Urinary bladder (tissue), 4 donors: ENCODE results near the gene CARD6. TPM values are rescaled to one million over a fixed set of nuclear protein-coding genes. Genes with fewer than 3 reads are reported as not detected.
"Not testable (repeated sequence)": the region's sequence is repeated elsewhere in the genome, so short reads cannot be mapped to it uniquely, and the experiment has no call there.

ENCODE experiments used
- DNase-seq: peaks from one replicate; pipeline ENCODE4 v3.0.0-alpha.2; 2015; ENCODE audit errors: extremely low spot score
- H3K27ac ChIP-seq: one replicate; pipeline ENCODE4 v1.5.1; 2013; ENCODE audit warnings: low read depth, mild to moderate bottlenecking, moderate library complexity
- H3K36me3 ChIP-seq: one replicate; pipeline ENCODE4 v1.6.1; 2013; ENCODE audit warnings: mild to moderate bottlenecking, moderate library complexity; ENCODE audit not compliant: insufficient read depth
- H3K4me1 ChIP-seq: one replicate; pipeline ENCODE4 v1.6.1; 2013; ENCODE audit warnings: mild to moderate bottlenecking, moderate library complexity; ENCODE audit not compliant: insufficient read depth
- H3K4me3 ChIP-seq: one replicate; pipeline ENCODE4 v1.5.1; 2013; ENCODE audit warnings: low read depth, low read length
- WGBS: extraction: QIAGEN DNeasy Blood & Tissue Kit; methylation state at CpG from one replicate; pipeline ENCODE4 v1.1.7; 2013; 5-methylcytosine and 5-hydroxymethylcytosine counted together
- polyA plus RNA-seq: library from polyadenylated mRNA; stranded (reverse); fragments of 200-250 nt; gene quantifications from one replicate; pipeline ENCODE4 v1.2.3, GENCODE V29; 2013
- total RNA-seq: library from RNA; depleted of rRNA; stranded (reverse); fragments of >200 nt; gene quantifications from one replicate; pipeline ENCODE4 v1.2.3, GENCODE V29; 2014
- donor health status: healthy with polysubstance abuse.
- donor health status: healthy.

CARD6 gene
- total and polyA plus RNA-seq, 2 donors: 5.9 to 6.0 TPM

DNA sequence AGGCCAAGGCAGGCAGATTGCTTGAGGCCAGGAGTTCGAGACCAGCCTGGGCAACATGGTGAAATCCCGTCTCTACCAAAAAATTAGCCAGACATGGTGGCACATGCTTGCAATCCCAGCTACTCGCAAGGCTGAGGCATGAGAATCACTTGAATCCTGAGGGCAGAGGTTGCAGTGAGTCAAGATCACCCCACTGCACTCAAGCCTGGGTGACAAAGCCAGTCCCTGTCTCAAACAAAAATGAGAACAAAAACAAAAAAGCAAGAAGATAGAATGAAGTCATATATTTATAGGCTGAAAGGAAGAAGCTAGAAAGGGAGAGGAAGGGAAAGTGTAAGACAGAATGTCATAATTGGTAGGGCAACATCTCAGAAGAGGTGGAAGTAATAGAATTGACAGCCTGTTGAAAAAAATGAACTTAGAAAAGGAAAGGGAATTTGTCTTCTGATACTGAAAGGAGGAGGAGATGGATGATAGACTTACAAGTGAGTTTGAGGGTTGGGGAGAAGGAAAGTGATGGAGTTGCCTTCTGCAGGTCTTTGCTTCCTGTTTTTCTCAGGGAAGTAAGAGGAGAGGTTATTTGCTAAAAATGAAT lies 32.2 kb downstream of the CARD6 start:
- 93% methylated on average over 3 of the region's 3 CpGs for WGBS
- no peak overlapping the region for H3K4me3 ChIP-seq
- H3K36me3 ChIP-seq: no peaks in the 10 kb centered on the region
- H3K27ac ChIP-seq: no peak overlapping the region
- no peak for DNase-seq
- no peaks in the 10 kb centered on the region for H3K4me1 ChIP-seq

GRCh38 chr5:40875958-40876357 lies 34.8 kb downstream of the CARD6 start:
- DNase-seq: no peak
- Histone ChIP-seq H3K36me3 (no peaks in the 10 kb centered on the region), H3K4me3 (no peak overlapping the region), H3K27ac (no peak overlapping the region), H3K4me1 (no peaks in the 10 kb centered on the region)
- 69% methylated on average over 3 of the region's 3 CpGs for WGBS

- H3K36me3 ChIP-seq: no peaks in the 10 kb centered on the region
- no peak overlapping the region for H3K27ac ChIP-seq
- DNase-seq: no peak
- WGBS: 90% methylated on average over 6 of the region's 6 CpGs
- no peaks in the 10 kb centered on the region for H3K4me1 ChIP-seq
- H3K4me3 ChIP-seq: no peak overlapping the region
These were observed 36.3 kb downstream of the CARD6 start for GRCh38 chr5:40877371-40877988.

GRCh38 chr5:40879163-40879942 lies 38.2 kb downstream of the CARD6 start:
- WGBS: 31% methylated on average over 10 of the region's 10 CpGs
- Histone ChIP-seq H3K4me1 (no peaks in the 10 kb centered on the region), H3K36me3 (no peaks in the 10 kb centered on the region), H3K27ac (no peak overlapping the region), H3K4me3 (no peak overlapping the region)
- no peak for DNase-seq

GRCh38 chr5:40882291-40882690 lies 41.1 kb downstream of the CARD6 start:
- WGBS: 91% methylated on average over 4 of the region's 4 CpGs
- no peak overlapping the region for H3K27ac ChIP-seq
- no peaks in the 10 kb centered on the region for H3K36me3 ChIP-seq
- DNase-seq: no peak
- no peaks in the 10 kb centered on the region for H3K4me1 ChIP-seq
- no peak overlapping the region for H3K4me3 ChIP-seq

DNA sequence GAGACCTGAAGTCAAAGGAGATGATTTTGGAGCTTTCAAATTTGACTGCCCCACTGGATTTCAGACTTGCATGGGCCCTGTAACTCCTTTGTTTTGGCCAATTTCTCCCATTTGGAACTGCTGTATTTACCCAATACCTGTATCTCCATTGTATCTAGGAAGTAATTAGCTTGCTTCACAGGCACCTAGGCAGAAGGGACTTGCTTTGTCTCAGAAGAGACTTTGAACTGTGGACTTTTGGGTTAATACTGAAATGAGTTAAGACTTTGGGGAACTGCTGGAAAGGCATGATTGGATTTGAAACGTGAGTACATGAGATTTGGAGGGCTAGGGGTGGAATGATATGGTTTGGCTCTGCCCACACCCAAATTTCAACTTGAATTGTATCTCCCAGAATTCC lies 41.9 kb downstream of the CARD6 start:
- not testable (repeated sequence) for H3K27ac ChIP-seq, H3K4me1 ChIP-seq, DNase-seq, H3K4me3 ChIP-seq, H3K36me3 ChIP-seq
- 33% methylated on average over 1 of the region's 1 CpG for WGBS

DNA sequence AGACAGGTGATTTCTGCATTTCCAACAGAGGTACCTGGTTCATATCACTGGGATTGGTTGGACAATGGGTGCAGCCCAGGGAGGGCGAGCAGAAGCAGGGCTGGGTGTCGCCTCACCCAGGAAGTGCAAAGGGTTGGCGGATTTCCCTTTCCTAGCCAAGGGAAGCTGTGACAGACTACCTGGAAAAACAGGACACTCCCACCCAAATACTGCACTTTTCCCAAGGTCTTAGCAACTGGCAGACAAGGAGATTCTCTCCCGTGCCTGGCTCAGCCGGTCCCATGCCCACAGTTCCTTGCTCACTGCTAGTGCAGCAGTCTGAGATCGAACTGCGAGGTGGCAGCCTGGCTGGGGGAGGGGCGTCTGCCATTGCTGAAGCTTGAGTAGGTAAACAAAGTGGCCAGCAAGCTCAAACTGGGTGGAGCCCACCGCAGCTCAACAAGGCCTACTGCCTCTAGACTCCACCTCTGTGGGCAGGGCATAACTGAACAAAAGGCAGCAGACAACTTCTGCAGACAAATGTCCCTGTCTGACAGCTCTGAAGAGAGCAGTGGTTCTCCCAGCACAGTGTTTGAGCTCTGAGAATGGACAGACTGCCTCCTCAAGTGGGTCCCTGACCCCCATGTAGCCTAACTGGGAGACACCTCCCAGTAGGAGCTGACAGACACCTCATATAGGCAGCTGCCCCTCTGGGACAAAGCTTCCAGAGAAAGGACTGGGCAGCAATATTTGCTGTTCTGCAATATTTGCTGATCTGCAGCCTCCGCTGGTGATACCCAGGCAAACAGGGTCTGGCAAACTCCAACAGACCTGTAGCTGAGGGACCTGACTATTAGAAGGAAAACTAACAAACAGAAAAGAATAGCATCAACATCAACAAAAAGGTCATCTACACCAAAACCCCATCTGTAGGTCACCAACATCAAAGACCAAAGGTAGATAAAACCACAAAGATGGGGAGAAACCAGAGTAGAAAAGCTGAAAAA lies 54.6 kb downstream of the CARD6 start:
- H3K27ac ChIP-seq, DNase-seq, H3K4me1 ChIP-seq, H3K4me3 ChIP-seq, H3K36me3 ChIP-seq: not testable (repeated sequence)
- 73% methylated on average over 10 of the region's 10 CpGs for WGBS

- DNase-seq: peak; percentile 52
- no peaks in the 10 kb centered on the region for H3K36me3 ChIP-seq
- H3K27ac ChIP-seq: no peak overlapping the region
- WGBS: 31% methylated on average over 7 of the region's 7 CpGs
- no peaks in the 10 kb centered on the region for H3K4me1 ChIP-seq
- no peak overlapping the region for H3K4me3 ChIP-seq
These were observed 63.2 kb downstream of the CARD6 start for GRCh38 chr5:40904205-40904993.

GRCh38 chr5:40904994-40905306 lies 63.8 kb downstream of the CARD6 start:
- H3K4me1 ChIP-seq: no peaks in the 10 kb centered on the region
- no peak for DNase-seq
- WGBS: 38% methylated on average over 2 of the region's 2 CpGs
- no peaks in the 10 kb centered on the region for H3K36me3 ChIP-seq
- no peak overlapping the region for H3K27ac ChIP-seq
- no peak overlapping the region for H3K4me3 ChIP-seq

GRCh38 chr5:40906351-40906751 lies 65.2 kb downstream of the CARD6 start:
- WGBS: 81% methylated on average over 1 of the region's 1 CpG

GRCh38 chr5:40909264-40909663 lies 68.1 kb downstream of the CARD6 start, which contains the start of gene C7:
C7 (plus strand) TSS chr5:40909497; CDS start chr5:40909611, 114 bp downstream.
- no peaks in the 10 kb centered on the region for H3K4me1 ChIP-seq
- H3K27ac ChIP-seq: no peak within 1 kb of the TSS
- H3K36me3 ChIP-seq: no peaks in the 10 kb centered on the region
- peak; percentile 73 for DNase-seq
- no peak within 1 kb of the TSS for H3K4me3 ChIP-seq
- WGBS: 7% methylated on average over 3 of the region's 3 CpGs

More at GRCh38 chr5:40906351-40906751, 65.2 kb downstream of the CARD6 start:
- Histone ChIP-seq H3K4me1 (no peaks in the 10 kb centered on the region), H3K27ac (no peak overlapping the region), H3K36me3 (no peaks in the 10 kb centered on the region), H3K4me3 (no peak overlapping the region)
- DNase-seq: no peak

DNA sequence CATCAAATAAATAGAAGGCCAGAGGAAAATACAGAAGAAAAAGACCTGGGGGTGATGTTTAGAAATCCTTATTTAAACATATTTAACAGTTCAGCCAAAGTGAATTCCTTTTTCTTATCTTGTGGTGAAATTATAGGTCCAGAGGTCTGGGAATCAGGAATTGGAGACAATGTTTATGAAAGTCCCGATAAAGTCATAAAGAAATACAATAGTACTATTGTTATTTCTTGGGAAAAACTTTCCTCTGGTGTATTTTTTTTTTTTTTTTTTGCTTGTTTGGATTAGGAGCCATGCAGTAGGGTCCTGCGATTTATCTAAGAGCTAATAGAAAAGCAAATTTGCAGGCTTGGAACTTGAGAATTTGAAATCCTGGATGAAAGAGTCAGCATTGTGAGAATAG lies 68.6 kb downstream of the CARD6 start:
- WGBS: 31% methylated on average over 2 of the region's 2 CpGs
- DNase-seq: no peak
- H3K4me3 ChIP-seq: no peak overlapping the region
- no peaks in the 10 kb centered on the region for H3K36me3 ChIP-seq
- H3K27ac ChIP-seq: no peak overlapping the region
- no peaks in the 10 kb centered on the region for H3K4me1 ChIP-seq
